CD4-positive, alpha-beta T cell treated with Interleukin-6 for 4 hours (primary cell): ENCODE measurements around the gene SSR1.
"Not testable (repeated sequence)": the region's sequence is repeated elsewhere in the genome, so short reads cannot be mapped to it uniquely, and the experiment has no call there.

Source experiments
- DNase-seq: peaks from one replicate; pipeline ENCODE4 v3.0.0-alpha.2; 2020; ENCODE audit warnings: mixed read lengths

The SSR1 gene

GRCh38 chr6:7316658-7317533, 3.9 kb upstream of the SSR1 start:
- no peak for DNase-seq

DNA sequence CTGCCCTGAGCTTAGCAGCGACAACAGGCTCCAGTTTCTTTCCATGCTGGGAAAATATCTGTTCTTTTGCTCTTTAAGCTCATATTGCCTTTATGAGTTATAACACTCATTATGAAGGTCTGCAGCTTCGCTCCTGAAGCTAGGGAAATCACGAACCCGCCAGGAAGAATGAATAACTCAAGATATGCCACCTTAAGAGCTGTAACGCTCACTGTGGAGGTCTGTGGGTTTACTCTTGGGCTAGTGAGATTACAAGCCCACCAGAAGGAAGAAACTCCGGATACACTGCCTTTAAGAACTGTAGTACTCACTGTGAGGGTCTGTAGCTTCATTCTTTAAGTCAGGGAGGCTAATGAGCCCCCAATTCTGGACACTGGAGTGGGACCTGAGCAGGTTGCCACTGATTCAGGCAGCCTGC, 3.0 kb upstream of the SSR1 start:
- no peak for DNase-seq

DNA sequence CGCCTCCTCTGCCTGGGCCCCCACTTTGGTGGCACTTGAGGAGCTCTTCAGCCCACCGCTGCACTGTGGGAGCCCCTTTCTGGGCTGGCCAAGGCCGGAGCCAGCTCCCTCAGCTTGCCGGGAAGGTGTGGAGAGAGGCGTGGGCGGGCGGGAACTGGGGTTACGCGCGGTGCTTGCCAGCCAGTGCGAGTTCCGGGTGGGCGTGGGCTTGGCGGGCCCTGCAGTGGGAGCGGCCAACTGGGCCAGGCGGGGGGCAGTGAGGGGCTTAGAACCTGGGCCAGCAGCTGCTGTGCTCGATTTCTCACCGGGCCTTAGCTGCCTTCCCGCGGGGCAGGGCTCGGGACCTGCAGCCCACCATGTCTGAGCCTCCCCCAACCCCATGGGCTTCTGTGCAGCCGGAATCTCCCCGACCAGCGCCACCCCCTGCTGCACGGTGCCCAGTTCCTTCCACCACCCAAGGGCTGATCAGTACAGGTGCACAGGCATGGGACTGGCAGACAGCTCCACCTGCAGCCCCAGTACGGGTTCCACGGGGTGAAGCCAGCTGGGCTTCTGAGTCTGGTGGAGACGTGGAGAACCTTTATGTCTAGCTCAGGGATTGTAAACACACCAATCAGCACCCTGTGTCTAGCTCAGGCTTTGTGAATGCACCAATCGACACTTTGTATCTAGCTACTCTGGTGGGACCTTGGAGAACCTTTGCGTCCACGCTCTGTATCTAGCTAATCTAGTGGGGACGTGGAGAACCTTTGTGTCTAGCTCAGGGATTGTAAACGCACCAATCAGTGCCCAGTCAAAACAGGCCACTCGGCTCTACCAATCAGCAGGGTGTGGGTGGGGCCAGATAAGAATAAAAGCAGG, 2.3 kb upstream of the SSR1 start:
- DNase-seq: not testable (repeated sequence)

DNA sequence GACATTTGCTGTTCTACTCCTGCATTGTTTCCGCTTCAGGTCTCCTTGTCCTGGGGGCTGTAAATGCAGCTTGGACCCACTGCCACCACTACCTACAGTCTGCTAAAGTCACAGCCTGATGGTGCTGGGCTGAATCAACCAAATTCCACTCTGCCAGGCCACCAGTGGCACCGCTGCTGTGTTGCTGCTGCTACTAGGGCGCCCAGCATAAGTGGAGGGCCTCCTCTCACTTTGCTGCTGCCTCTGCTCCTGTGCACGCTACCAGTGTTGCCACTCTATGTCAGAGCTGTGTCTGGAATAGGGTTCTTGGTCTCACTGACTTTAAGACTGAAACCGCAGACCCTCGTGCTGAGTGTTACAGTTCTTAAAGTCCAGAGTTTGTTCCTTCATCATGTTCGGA, 1.4 kb upstream of the SSR1 start:
- DNase-seq: no peak

DNA sequence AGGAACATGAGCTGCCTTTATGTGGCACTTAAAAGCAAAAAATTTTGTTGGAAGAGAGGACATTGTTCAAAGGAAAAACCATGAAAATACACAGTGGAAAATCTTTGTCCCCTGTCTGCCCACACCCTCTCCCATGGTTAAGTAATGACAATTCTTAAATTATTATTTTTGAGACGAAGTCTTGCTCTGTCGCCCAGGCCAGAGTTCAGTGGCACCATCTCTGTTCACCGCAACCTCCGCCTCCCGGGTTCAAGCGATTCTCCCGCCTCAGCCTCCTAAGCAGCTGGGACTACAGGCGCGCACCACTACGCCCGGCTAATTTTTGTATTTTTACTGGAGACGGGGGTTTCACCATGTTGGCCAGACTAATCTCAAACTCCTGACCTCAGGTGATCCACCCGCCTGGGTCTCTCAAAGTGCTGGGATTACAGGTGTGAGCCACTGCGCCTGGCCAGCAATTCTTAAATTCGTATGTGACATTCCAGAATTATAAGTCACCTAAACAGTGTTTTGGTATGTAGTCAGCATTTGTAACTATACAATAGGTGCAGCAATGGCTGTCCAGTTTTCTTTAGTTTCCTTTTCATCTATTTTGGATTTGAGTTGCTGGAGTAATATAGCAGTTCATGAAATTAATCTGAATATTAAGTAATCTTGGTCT, 636 bp upstream of the SSR1 start:
- DNase-seq: no peak

GRCh38 chr6:7311917-7312615, 933 bp downstream of the SSR1 start:
- DNase-seq: no peak

- no peak for DNase-seq
Observed at GRCh38 chr6:7311176-7311575, 1.8 kb downstream of the SSR1 start.

DNA sequence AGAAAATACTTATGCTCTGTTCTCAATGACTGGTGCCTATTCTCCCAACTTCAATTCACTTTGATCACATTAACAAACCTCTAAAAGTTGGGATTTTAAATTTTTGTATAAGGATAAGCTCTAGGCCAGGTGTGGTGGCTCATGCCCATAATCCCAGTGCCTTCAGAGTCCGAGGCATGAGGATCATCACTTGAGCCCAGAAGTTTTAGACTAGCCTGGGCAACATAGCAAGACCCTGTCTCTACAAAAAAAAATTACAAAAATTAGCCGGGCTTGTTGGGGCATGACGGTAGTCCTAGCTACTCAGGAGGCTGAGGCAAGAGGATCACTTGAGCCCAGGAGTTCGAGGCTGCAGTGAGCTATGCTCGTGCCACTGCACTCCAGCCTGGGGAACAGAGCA, 3.9 kb downstream of the SSR1 start:
- DNase-seq: no peak

DNA sequence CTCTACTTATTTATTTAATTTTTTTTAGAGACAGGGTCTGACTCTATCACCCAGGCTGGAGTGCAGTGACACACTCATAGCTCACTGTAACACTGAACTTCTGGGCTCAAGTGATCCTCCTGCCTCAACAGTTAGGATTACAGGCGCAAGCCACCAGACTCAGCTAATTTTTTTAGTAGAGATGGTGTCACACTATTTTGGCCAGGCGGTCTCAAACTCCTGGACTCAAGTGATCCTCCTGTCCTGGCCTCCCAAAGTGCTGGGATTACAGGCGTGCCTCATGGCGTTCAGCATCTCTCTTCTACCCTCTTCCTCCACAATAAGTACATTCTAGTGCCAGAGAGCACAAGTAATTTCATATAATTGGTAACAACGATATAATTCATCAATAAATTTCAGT, 5.5 kb downstream of the SSR1 start:
- no peak for DNase-seq

GRCh38 chr6:7304821-7305220, 8.2 kb downstream of the SSR1 start:
- DNase-seq: no peak

DNA sequence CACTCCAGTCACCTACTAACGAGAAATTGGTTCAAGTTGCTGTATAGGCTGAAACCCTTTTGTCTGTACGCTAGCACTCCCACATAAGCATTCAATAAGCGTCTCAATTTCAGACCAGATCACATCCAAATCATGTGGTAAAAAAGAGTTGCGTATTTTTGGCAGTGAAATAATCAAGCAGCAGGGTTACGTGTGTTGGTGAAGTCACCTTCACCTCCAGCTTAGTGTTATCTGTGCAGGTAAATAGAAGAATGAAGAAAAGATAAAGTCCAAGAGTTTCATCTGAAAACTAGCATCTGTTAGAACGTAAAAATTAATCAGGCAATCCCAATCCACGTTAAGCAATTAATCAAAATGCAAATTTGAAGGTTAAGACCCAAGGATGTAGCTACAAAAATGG, 11.3 kb downstream of the SSR1 start:
- DNase-seq: no peak

DNA sequence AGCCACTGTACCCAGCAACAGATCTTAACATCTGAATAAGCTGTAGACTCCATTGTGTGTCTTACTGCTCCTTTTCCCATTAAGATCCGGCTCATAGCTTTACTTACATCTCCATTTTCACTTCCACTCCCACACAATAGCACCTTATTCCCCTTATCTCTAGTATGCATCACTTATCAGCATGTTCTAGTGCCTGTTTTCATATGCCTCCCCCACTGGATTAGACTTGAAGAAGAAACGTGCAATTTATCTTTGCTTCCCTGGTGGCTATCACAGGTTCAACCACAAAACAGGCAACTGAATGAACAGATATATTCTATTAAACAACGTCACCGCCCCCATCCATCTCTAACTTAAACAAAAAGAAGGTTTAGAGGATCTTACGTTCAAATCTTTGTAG, 12.1 kb downstream of the SSR1 start:
- DNase-seq: no peak

DNA sequence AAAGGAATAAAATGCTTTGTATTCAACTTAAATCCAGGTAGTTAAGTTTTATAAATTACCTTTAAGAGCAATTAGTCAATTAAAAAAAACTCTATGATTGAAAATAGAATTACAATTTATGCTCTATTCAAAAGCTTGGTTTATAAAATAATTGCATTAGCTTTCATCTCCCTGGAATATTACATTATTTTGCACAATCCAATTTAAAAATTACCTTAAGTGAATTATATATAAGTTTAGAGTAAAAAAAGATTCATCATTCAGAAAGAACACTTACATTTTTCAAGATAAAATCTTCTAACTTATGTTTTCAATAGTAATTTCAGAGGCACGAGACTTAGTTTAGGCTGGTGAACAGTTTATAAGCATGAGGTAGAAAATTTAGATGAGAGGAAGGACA, 14.9 kb downstream of the SSR1 start:
- no peak for DNase-seq

- DNase-seq: no peak
Observed at GRCh38 chr6:7296602-7297001, 16.4 kb downstream of the SSR1 start.

GRCh38 chr6:7295916-7296315, 17.1 kb downstream of the SSR1 start:
- no peak for DNase-seq

DNA sequence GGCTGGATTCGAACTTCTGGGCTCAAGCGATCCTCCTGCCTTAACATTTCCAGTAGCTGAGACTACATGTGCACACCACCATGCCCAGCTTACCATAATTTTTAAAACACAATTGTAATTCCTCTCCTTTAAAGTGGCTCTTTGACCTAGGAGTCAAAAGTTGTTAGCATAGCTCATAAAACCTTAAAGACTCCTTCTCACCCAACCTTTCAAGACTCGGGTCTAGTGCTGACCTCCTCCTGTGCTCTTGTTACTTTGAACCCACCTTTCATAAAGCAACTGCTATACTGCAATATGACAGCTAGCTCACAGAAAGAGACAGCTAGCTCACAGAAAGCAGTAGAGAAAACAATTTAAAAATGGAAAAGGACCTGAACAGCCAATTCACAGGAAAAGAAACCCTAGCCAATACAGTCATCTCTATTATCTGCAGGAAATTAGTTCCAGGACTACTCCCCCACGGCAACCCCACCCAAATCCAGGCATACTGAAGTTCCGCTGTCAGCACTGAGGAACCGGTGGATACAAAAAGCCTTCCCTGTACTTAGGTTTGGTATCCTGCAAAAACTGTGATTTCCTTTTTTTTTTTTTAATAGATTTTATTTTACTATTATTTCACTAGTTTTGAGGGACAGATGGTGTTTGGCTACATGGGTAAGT, 20.3 kb downstream of the SSR1 start:
- no peak for DNase-seq

- no peak for DNase-seq
Observed at GRCh38 chr6:7290079-7290478, 22.9 kb downstream of the SSR1 start.

- no peak for DNase-seq
Observed at GRCh38 chr6:7285416-7285815, 27.6 kb downstream of the SSR1 start.

- DNase-seq: no peak
Observed at GRCh38 chr6:7283676-7284075, 29.3 kb downstream of the SSR1 start.

DNA sequence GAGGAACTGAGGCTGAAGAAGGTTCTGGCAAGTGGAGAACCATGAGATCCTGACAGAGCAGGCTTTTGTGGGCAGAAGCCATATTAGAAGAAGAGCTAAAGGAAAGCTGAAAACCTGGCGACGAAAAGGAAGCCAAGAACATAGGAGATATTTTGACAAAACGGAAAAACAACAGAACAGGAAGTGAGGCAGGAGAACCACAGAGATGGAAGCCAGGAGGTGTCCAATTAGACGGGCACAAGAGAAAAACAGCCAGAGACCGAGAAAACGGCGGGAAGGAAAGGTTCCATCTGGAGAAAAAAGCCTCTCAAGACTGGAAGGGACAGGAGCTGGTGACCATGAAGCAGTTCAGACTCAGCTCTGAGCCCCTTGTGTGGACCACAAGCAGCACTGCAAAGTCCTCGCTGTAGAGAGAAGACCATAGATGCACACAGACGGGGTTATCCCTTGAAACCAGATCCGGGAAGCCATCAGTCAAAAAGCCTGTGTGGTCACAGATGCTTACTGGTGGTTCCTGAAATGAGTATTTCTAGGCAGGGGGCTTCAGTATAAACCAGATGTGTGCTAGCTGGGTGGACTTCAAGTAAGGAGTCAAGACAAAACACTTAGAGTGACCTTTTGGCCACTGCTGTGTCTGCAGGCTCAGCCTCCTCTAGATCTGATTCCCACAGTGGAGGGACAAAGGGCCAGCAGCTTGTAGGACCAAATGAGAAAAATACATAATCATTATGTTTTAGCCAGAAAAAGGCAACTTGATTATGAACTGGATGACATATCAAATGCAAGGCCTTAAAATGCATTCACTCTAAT, 30.7 kb downstream of the SSR1 start:
- DNase-seq: no peak

DNA sequence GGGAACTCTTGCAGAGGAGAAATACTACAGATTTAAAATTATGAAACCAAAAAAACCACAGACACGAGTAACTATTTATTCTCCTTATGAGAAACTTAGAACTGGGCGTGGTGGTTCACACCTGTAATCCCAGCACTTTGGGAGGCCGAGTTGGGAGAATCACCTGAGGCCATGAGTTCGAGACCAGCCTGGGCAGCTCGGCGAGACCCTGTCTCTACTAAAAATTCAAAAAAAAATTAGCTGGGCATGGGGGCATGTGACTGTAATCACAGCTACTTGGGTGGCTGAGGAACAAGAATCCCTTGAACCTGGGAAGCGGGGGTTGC, 36.8 kb downstream of the SSR1 start:
- DNase-seq: no peak

DNA sequence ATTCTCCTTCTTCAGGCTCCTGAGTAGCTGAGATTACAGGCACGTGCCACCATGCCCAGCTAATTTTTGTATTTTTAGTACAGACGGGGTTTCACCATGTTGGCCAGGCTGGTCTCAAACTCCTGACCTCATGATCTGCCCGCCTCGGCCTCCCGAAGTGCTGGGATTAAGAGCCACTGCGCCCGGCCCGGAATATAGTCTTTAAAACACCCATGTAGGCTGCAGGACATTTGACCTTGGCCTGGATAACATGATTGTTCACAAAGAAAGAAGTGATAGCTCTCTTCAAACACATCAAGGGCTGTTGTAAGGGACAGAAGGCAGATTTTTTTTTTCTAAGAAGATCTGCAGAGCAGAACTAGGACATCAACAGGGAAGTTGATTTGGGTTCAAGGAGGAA, 38.5 kb downstream of the SSR1 start:
- not testable (repeated sequence) for DNase-seq
